Islet of Langerhans (tissue), 1 donor: Measurements from ENCODE around the gene HLA-DPA1.
"Not testable (repeated sequence)": the region's sequence is repeated elsewhere in the genome, so short reads cannot be mapped to it uniquely, and the experiment has no call there.

Experiments
- FAIRE-seq: peaks from one replicate; lab custom pipeline; 2011; peaks lifted over from hg19 to GRCh38; lab: Jason Lieb, UNC

HLA-DPA1 gene

GRCh38 chr6:33088258-33088930, 14.9 kb upstream of the HLA-DPA1 start:
- FAIRE-seq: no peak

GRCh38 chr6:33085627-33086026, 12.2 kb upstream of the HLA-DPA1 start:
- FAIRE-seq: no peak

GRCh38 chr6:33082702-33083101, 9.3 kb upstream of the HLA-DPA1 start:
- FAIRE-seq: no peak

GRCh38 chr6:33081098-33081824, 7.8 kb upstream of the HLA-DPA1 start:
- no peak for FAIRE-seq

- FAIRE-seq: no peak
Measured at GRCh38 chr6:33080127-33081089, 7.0 kb upstream of the HLA-DPA1 start.

GRCh38 chr6:33079580-33079979, 6.1 kb upstream of the HLA-DPA1 start:
- no peak for FAIRE-seq

GRCh38 chr6:33078919-33079521, 5.6 kb upstream of the HLA-DPA1 start:
- FAIRE-seq: no peak

- no peak for FAIRE-seq
Measured at GRCh38 chr6:33078442-33078841, 5.0 kb upstream of the HLA-DPA1 start.

- no peak for FAIRE-seq
Measured at GRCh38 chr6:33077908-33078307, 4.5 kb upstream of the HLA-DPA1 start.

- no peak for FAIRE-seq
Measured at GRCh38 chr6:33076406-33076934, 3.0 kb upstream of the HLA-DPA1 start.

GRCh38 chr6:33075568-33076405, 2.3 kb upstream of the HLA-DPA1 start, which contains the start of gene HLA-DPB1:
HLA-DPB1 (plus strand) TSS chr6:33075990; CDS start chr6:33076042, 52 bp downstream.
- FAIRE-seq: peak; percentile 5

- FAIRE-seq: no peak
Measured at GRCh38 chr6:33075208-33075567, 1.7 kb upstream of the HLA-DPA1 start.

- FAIRE-seq: no peak
Measured at GRCh38 chr6:33072508-33073100, 845 bp downstream of the HLA-DPA1 start.

GRCh38 chr6:33071569-33071968, 1.9 kb downstream of the HLA-DPA1 start:
- no peak for FAIRE-seq

GRCh38 chr6:33070909-33071308, 2.5 kb downstream of the HLA-DPA1 start:
- FAIRE-seq: no peak

- no peak for FAIRE-seq
Measured at GRCh38 chr6:33069021-33069738, 4.3 kb downstream of the HLA-DPA1 start.

GRCh38 chr6:33066917-33067521, 6.4 kb downstream of the HLA-DPA1 start:
- no peak for FAIRE-seq

GRCh38 chr6:33065312-33065711, 8.1 kb downstream of the HLA-DPA1 start:
- FAIRE-seq: no peak

- FAIRE-seq: no peak
Measured at GRCh38 chr6:33064723-33065122, 8.7 kb downstream of the HLA-DPA1 start.

- FAIRE-seq: not testable (repeated sequence)
Measured at GRCh38 chr6:33063435-33063834, 10.0 kb downstream of the HLA-DPA1 start.
